Measurements from ENCODE around the gene RADIL.

DNA sequence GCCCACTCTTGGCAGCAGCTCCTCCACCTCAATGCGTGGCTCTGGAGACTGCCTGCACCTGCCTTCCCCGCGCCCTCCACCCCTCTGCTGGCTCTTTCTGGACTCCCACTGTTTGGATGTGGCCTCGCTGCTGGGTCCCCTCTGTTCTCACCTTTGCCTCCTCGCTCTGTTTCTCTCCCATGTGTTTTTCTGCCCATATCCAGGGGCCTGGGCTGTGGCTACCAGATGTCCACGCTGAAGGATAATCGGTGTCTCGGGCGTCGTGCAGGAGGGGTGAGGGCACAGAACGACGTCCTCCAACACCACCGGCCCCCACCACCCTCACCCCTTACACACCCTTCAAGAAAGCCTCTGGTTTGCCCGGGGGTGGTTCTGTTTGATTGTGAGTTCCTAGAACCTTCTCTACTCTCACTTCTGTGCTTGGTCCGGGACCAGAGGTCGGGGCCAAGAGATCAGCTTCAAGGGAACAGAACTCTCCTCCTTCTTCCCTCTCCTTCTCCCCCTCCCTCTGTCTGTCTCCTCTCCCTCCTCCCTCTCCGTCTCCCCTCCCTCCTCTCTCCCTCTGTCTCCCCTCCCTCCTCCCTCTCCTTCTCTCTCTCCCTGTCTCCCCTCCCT, 76.4 kb downstream of the RADIL start:
- TF ChIP-seq CTCF (IDR thresholded peaks at IDR 0.05 in 2 of 3, conservative IDR thresholded peaks at IDR 0.05 in 1 of 3; ENCODE audit: insufficient read depth in 2 of 3, low read depth in 1 of 3, low read length in 3 of 3) (no peak), POLR2AphosphoS5 (IDR thresholded peaks at IDR 0.05; ENCODE audit: control insufficient read depth, insufficient read depth, low read depth, low read length) (no peak)
